GM21737 (cell line): ENCODE data around the gene SLC10A2.

Experiments used
- ATAC-seq: cut with Tn5 transposase; IDR thresholded peaks from one replicate; pipeline ENCODE4 v1.9.1; 2021; ENCODE audit warnings: mild to moderate bottlenecking, moderate library complexity; ENCODE audit not compliant: unreplicated experiment

The SLC10A2 gene

GRCh38 chr13:103055166-103055565, 11.1 kb downstream of the SLC10A2 start:
- ATAC-seq = no peak

DNA sequence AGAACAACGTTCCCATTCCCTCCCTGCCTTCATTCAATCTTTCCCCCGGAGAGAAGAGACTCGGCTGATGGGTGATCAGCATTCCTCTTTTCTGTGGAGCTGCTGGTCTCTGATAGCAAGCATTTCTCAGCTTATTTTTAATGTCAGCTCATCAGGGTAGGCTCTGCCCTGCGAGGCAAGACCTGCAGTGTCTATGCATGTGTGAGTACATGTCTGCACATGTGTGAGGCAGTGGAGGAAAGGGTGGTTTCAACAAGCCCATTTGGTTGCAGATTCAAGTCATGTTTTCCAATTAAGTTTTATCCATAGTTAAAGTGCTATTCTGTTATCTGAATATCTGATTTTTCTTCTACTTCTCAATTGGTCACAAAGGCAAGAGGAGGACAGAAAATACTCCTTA, 19.5 kb downstream of the SLC10A2 start:
- ATAC-seq = no peak

DNA sequence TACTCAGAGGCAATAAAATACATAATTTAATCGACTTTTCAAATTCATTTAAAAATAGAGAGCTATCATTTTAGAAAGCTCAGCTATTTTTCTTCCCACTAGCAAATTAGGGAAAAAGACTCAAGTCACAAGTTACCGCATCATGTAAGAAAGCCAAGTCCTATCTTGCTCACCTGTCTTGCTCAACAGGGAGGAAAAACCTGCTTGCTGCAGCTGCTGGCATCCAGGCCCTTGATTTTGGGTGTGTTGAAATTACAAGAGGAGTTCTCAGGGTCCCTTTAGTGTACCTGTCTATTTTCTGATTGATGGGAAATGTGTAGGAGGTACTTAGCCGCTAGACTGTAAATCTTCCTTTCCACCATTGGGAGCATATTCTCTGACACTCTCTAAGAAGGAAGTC, 22.2 kb downstream of the SLC10A2 start:
- ATAC-seq = no peak

- no peak for ATAC-seq
These were observed 26.2 kb downstream of the SLC10A2 start for GRCh38 chr13:103040006-103040405.

- no peak for ATAC-seq
These were observed 27.0 kb downstream of the SLC10A2 start for GRCh38 chr13:103039183-103039582.

DNA sequence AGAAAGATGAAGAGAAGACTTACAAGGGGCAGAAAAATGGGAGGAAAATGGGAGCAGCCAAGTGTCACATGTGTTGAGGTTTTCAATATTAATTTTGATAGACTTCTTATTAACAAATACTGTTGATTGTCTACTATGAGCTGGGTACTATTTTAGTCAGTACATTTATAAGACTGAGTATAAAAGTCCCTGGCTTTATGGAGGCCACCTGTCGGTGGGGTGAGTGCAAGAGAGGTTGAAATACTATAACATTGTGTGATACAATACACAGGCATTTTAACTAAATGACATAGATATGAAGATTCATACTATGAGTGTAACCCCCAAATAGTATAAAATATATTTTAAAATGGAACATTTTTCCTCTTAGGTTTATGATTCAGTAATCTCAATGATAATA, 29.9 kb downstream of the SLC10A2 start:
- ATAC-seq = no peak

GRCh38 chr13:103033999-103034398, 32.2 kb downstream of the SLC10A2 start:
- ATAC-seq = no peak

DNA sequence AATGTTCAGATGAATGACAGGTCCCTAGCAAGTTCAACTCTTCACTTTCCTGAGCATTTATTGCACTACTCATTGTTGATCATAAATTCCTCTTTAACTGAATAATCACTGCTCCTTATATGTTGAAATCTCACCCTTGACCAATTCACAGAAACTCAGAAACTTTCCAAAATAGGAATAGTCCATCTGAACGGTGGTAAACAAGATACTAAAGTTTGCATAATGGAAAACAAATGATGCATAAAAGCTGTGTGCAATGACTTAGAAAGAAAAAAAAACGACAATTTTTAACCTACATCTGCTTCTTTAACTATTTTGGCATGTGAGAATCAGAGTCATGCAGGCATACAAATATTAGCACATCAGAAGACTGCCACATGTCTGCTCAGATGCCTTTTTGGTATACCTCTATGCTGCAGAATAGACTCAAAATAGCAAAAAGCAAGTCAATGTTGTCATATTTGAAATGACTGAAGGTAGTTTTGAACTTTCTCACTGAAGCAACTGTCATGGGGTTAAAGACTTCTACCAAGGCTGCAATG, 34.8 kb downstream of the SLC10A2 start:
- peak; percentile 83 for ATAC-seq

DNA sequence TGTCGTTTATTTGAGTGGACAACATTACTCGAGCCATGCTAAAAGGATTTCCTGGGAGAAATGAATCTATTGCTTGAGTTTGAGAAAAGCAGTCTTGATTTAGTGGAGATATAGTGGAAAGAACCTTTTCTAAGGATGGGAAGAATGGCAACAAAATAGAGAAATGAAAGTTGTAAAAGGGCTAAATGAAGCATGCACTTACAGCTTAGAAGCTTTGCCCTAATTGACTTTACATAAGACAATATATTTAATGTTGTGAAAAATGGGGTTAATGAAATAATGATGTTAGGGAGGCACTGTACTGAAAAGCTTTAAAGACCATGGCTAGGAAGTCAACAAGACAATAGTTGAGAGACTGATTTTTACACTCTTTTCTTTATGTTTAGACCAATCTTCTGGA, 35.4 kb downstream of the SLC10A2 start:
- no peak for ATAC-seq

DNA sequence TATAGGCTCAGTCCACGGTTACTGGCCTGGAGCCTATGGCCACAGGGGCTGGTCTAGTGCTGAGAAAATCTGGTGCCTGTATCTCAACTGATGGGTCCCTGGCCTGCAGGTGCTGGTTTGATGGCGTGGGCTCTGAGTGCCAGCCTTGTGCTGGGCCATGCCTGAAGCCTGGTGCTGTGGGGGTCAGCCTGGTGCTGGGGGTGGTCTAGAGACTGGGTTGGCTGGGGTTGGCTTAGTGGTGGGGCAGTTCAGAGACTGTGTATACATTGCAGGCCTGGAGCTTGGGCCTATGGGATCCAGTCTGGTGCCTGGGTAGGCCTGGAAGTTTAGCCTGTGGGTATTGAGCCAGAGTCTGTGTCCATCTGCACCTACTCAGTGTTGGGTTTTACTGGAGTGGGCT, 36.4 kb downstream of the SLC10A2 start:
- no peak for ATAC-seq

DNA sequence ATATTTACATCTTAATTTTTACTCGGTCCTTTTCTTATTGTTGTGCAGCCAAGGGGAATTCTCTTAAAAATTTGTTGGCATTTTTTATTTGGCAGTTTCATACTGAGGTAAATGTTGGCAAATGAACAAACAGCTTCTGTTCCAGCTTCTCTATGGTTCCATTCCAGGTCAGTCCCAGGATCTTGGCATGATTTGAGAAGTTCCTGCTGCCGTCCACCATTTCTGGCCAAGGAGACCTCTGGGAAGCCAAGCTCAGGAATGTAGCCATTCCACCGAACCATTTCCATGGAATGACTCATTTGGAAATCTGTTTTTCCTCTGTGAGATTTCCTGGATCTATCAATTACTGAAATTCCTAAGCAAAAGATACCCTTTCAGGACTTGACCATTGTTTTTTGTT, 43.9 kb downstream of the SLC10A2 start:
- ATAC-seq = no peak

- ATAC-seq = no peak
These were observed 47.7 kb downstream of the SLC10A2 start for GRCh38 chr13:103018556-103018955.

GRCh38 chr13:103012646-103013045, 53.6 kb downstream of the SLC10A2 start:
- no peak for ATAC-seq

GRCh38 chr13:103009051-103009840, 57.0 kb downstream of the SLC10A2 start:
- no peak for ATAC-seq

- ATAC-seq = no peak
These were observed 58.8 kb downstream of the SLC10A2 start for GRCh38 chr13:103007427-103007762.

DNA sequence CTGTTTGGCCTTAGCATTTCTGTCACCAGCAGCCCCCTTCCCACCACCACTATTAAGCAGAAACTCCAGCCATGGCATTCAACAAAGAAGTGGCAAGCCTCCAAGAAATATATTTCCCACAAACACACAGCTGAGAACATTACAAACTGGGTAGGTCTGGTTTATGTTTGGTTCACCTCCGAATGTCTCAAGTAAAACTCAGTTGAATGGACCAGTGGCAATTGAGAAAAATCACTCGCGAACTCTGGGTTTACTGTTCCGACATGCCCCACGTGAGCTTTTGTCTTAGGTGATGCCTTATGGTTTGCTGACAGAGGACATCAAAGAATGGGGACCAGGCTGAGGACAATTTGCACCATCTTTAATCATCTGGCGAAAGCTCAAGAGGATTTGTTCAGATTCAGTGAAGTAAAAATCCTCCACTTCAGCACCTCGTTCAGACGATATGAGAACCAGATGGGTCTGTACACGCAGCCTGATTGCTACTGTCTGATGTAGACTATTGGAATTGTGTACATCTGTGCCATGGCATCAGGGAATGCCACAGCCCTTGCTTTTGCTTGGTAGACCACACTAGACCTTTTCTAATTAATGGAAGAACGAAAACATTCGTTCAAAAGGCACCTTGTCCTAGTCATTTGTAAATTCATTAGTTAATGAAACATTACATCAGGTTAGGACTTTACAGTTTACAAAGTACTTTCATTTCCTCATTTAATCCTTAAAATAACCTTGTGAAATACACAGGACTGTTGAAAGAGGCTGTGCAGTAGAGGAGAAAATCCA, 59.4 kb downstream of the SLC10A2 start:
- ATAC-seq = peak; percentile 96

DNA sequence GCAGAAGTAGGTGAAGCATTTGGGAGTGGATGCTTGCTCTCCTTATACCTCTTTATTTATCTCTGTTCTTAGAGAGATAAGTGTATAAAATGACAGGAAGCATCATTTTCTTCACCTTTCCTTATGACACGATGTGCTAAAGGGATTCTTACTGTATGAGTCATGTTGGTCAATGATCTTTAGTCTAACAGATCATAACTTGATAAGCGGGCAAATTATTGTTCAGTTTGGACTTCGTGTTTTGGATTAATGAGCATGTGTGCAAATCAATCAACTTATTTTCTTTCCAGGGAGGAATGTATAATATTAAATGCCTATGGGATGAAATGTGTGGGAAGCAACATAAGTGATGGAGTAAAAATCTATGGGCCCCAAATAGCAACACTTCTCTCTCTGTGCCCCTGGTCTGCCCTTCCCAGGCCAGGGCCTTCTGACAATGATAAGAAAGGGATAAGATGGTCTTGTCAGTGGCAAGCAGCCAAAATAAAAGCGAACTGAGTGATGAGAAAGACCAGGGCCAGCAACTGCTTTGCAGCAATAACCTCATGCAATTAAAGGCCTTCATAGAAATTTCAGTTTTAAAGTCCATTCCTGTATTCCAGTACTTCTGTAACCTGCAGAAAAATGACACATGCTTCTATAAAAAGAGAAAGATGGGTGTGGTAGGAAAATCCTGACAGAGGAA, 61.4 kb downstream of the SLC10A2 start:
- ATAC-seq = no peak

DNA sequence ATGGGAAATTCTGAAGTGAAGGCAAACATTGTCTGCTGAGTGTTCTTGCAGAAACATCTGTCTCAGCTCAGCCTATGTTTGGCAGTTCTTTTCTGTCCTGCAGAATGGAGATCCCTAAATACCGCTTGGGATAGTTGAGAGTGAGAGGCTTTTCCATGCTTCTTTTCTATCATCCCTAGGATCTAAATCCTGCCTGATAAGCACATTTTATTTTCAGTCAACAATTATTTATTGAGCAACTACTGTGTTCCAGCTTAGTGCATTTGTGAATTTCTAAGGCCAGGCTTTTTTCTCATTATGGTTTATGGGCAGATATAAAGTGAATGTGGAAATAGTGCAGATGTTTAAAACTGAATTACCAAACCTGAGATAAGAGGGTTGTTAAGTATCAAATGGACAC, 62.6 kb downstream of the SLC10A2 start:
- ATAC-seq = no peak

- ATAC-seq = no peak
These were observed 63.9 kb downstream of the SLC10A2 start for GRCh38 chr13:103002279-103002678.

GRCh38 chr13:103000157-103000556, 66.1 kb downstream of the SLC10A2 start:
- ATAC-seq = no peak

DNA sequence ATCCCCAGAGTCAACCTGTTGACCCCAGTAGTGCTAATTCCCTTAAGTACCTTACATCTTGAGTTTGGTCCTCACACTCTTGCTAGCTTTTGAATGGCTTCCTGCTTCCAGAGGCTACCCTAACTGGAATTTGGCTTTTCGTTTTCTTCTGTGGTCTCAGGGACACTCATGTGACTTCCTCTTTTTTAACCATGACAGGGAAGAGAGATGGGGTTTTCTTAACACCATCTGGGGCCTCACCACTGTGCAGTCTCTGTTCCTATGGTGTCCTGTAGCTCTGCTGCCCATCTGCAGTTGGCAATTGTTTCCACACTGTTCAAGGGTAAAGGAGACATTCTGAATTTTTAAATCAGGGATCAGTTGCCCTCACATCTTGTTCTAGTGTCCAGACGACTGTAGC, 66.7 kb downstream of the SLC10A2 start:
- ATAC-seq = no peak
